ENCODE results near the gene FHIT.

FHIT gene

GRCh38 chr3:61172203-61172602, 79.0 kb downstream of the FHIT start:
- ChIA-PET CTCF (no interaction called here), POLR2A (ENCODE audit: low non-redundant PET) (no interaction called here)
- DNase-seq (ENCODE audit: low spot score), result no peak
- no peak for TF ChIP-seq CTCF (conservative IDR thresholded peaks at IDR 0.05; ENCODE audit: low read depth)
- H3K27ac ChIP-seq, result no peak overlapping the region

- TF ChIP-seq CTCF (conservative IDR thresholded peaks at IDR 0.05; ENCODE audit: low read depth), result no peak
- CTCF ChIA-PET, result interaction anchor here (0.6 kb wide), 1 partner anchor 109 kb away, joined by 3 read pairs; no protein-coding TSS in a partner anchor
- no peak for DNase-seq (ENCODE audit: low spot score)
- POLR2A ChIA-PET (ENCODE audit: low non-redundant PET), result no interaction called here
- H3K27ac ChIP-seq, result no peak overlapping the region
Observed at GRCh38 chr3:61169621-61170251, 81.5 kb downstream of the FHIT start.

GRCh38 chr3:61168286-61168685, 83.0 kb downstream of the FHIT start:
- no peak for DNase-seq (ENCODE audit: low spot score)
- POLR2A ChIA-PET (ENCODE audit: low non-redundant PET), result no interaction called here
- CTCF ChIA-PET, result no interaction called here
- H3K27ac ChIP-seq, result no peak overlapping the region
- no peak for TF ChIP-seq CTCF (conservative IDR thresholded peaks at IDR 0.05; ENCODE audit: low read depth)

GRCh38 chr3:61162965-61163364, 88.3 kb downstream of the FHIT start:
- no peak for TF ChIP-seq CTCF (conservative IDR thresholded peaks at IDR 0.05; ENCODE audit: low read depth)
- no peak overlapping the region for H3K27ac ChIP-seq
- DNase-seq (ENCODE audit: low spot score), result no peak
- ChIA-PET POLR2A (ENCODE audit: low non-redundant PET) (no interaction called here), CTCF (no interaction called here)

- TF ChIP-seq CTCF (conservative IDR thresholded peaks at IDR 0.05; ENCODE audit: low read depth), result no peak
- ChIA-PET POLR2A (ENCODE audit: low non-redundant PET) (no interaction called here), CTCF (no interaction called here)
- no peak for DNase-seq (ENCODE audit: low spot score)
- H3K27ac ChIP-seq, result no peak overlapping the region
Observed at GRCh38 chr3:61158667-61159066, 92.6 kb downstream of the FHIT start.

GRCh38 chr3:61158216-61158615, 93.0 kb downstream of the FHIT start:
- ChIA-PET CTCF (interaction anchor here (0.6 kb wide), 1 partner anchor 837 kb away, joined by 3 read pairs; no protein-coding TSS in a partner anchor), POLR2A (ENCODE audit: low non-redundant PET) (no interaction called here)
- no peak for DNase-seq (ENCODE audit: low spot score)
- no peak for TF ChIP-seq CTCF (conservative IDR thresholded peaks at IDR 0.05; ENCODE audit: low read depth)
- no peak overlapping the region for H3K27ac ChIP-seq
